Suprapubic skin (tissue), 3 donors: ENCODE data around the gene NUP43.
"Not testable (repeated sequence)": the region's sequence is repeated elsewhere in the genome, so short reads cannot be mapped to it uniquely, and the experiment has no call there.

ENCODE experiments used
- CTCF ChIP-seq, 2 donors: fragments of 200-600 bp in 1 of 2; fragments of 450-650 bp in 1 of 2; sonication (generic) in 1 of 2; IDR thresholded peaks; one replicate each; pipeline ENCODE4 v1.5.1; 2016 to 2019; ENCODE audit warnings: antibody characterized with exemption in 2 of 2, mild to moderate bottlenecking in 1 of 2, moderate library complexity in 1 of 2
- EP300 ChIP-seq: sonication (generic); formaldehyde crosslinking; IDR thresholded peaks from one replicate; pipeline ENCODE4 v1.6.1; 2017; ENCODE audit warnings: antibody characterized with exemption
- POLR2A ChIP-seq, 2 donors: fragments of 450-650 bp; IDR thresholded peaks; one replicate each; pipeline ENCODE4 v1.6.1; 2017; ENCODE audit warnings: antibody characterized with exemption in 2 of 2, mild to moderate bottlenecking in 2 of 2, moderate library complexity in 2 of 2

GRCh38 chr6:149751920-149752319, 5.6 kb upstream of the NUP43 start:
- not testable (repeated sequence) for TF ChIP-seq POLR2A (IDR thresholded peaks at IDR 0.05); CTCF (IDR thresholded peaks at IDR 0.05); EP300
